HG02610 (cell line): ENCODE measurements around the gene MARCHF4.
A peak's percentile ranks its signal among the peaks of the same experiment; 100 is the strongest.
"Not testable (repeated sequence)": the region's sequence is repeated elsewhere in the genome, so short reads cannot be mapped to it uniquely, and the experiment has no call there.

ENCODE experiments used
- ATAC-seq: cut with Tn5 transposase; IDR thresholded peaks from one replicate; pipeline ENCODE4 v1.9.1; 2021; ENCODE audit warnings: mild to moderate bottlenecking, moderate library complexity; ENCODE audit not compliant: unreplicated experiment

MARCHF4 gene

DNA sequence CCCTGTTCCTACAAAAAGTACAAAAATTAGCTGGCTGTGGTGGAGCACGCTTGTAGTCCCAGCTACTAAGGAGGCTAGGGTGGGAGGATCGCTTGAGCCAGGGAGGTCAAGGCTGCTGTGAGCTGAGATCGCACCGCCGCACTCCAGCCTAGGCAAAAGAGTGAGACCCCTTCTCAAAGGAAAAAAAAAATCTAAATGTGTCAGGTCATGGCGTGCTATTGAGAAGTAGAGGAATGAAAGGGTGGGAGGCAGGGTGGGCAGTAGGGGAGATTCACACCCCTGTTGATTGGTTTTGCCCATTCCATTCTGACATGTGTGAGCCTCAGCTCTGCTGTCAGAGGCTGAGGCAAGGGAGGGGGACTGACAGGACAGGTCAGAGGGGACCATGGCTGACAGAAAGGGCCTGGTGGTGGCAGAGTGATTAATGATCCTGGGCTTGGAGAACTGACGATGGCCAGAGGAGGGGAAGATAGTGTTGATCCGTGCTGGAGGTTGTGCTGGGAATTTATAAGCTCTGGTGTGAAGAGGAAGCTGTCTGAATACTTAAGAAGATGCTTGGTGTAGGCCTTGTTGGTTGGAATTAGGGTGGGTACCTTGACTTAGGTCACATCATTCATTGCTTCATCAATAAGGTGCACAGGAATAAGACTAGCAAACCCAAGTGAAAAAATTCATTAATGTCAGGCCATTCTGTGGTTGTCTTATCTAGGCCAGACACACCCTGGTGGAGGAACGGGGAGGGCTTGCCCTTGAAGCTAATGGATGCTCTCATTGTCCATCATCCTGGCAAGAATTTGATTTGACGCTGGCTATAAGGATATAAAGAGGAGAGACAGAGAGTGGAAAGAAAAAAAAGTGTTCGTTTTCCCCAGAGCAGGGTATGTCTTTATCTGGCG, 20.9 kb upstream of the MARCHF4 start:
- ATAC-seq, result no peak

DNA sequence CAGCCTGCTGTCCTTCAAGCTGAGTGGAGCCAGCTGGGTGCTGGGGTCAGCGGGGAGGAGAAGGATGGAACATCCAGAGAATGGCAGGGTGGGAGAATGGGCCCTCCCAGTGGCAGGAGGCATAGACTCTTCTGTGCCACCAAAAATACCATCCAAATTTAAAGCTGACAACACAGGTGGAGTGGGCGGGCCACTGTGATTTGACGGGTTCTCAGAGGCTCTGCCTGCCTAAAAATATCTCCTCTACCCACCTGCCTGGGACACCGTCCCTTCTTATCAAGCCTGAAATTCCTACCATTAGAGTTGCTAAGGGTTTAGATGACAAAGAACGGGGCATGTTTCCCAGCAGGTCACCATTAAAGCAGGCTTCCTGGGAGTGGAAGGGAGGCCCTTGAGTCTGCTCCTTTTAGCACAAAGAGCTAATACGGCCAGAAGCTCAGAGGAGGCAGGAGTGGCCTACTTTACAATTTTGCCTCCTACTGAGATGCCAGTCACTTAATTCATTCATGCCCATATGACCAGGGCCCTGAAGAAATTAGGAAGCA, 19.8 kb upstream of the MARCHF4 start:
- ATAC-seq, result no peak

DNA sequence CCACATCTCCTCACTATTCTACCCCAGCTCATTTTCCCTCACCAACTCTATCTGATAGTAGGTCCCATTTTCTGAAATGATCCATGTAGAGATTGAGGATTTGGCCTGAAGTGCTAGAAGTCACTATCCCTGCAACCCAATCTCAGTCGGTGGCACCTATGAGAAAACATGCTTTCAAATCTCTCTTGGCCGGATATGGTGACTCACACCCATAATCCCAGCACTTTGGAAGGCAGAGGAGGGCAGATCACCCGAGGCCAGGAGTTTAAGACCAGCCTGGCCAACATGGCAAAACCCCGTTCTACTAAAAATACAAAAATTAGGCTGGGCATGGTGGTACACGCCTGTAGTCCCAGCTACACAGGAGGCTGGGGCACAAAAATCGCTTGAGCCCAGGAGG, 19.1 kb upstream of the MARCHF4 start:
- ATAC-seq, result no peak

GRCh38 chr2:216389570-216389969, 17.3 kb upstream of the MARCHF4 start:
- no peak for ATAC-seq

DNA sequence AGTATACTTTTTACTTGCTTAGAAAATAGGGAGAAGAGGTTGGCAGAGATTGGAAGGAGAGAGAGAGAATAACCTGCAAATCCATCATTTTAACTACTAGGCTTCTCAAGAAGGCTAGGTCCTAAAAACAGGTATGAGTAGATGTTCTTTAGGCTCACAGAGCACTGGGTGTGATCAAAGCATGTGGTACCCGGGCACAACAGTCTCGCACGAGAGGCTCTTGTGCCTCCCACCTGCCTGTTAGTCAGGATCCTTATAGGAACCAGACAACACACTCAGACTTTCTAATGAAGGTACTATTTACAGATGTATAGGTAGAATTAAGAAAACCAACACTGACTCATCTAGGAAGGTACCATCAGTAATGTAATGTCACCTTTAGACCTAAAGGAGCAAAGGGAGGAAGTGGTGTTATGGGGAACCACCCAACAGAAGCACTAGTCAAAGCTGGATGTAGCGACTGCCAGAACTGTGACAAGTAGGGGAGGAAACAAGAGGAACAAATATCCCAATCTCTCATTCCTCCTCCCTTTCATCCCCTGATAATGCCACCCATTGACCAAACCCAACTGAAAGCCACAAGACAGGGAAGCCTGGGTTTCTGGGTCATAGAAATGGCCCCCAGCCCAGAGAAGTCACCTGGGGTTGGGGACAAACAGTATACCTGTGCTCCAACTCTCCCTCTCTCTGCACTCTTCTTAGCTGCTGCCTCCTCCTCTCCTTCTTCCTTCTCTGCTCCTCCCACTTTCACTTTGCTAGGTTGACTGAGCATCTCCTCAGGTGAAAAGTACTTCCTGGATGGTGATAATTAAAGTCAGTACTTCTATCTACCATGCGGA, 16.0 kb upstream of the MARCHF4 start:
- peak; percentile 96 for ATAC-seq

DNA sequence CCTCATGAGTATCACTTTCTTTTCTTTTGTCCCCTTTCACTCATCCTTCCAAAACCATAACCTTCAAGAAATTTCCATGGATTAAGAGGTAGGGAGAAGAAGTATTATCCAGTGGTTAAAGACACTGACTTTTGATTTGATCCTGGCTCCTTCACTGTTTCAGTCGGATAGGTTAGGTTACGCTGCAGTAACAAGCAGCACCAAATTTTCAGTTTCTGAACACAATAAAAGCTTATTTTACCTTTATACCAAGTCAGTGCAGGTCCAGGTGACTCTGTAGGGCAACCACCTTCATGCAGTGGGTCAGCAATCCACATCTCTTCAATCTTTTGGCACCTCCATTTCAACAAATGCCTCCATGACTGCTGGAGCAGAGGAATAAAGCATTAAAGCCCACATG, 15.0 kb upstream of the MARCHF4 start:
- ATAC-seq, result no peak

GRCh38 chr2:216385478-216385877, 13.2 kb upstream of the MARCHF4 start:
- ATAC-seq, result no peak

GRCh38 chr2:216384409-216384808, 12.1 kb upstream of the MARCHF4 start:
- not testable (repeated sequence) for ATAC-seq

DNA sequence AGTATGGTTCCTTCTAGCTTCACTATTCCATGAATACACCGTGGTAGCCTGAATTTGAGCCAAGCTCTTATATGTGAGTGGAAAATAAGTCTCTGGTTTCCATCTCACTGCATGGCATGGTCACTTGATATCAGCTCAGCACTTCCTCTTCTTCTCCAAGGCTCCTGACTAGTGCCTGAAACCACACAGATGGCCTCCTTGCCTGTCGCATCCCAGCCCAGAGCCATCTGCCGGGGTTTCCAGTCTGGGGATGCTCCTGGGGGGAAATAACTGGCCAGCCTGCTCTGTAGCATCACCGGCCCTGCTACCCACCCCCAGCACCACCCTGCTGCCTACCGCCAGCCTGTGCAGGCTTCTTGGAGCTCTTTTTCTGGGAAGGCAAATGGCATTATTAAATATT, 7.7 kb upstream of the MARCHF4 start:
- ATAC-seq, result no peak

GRCh38 chr2:216375286-216375685, 3.0 kb upstream of the MARCHF4 start:
- ATAC-seq, result no peak

- no peak for ATAC-seq
These were observed 1.6 kb upstream of the MARCHF4 start for GRCh38 chr2:216373896-216374295.

DNA sequence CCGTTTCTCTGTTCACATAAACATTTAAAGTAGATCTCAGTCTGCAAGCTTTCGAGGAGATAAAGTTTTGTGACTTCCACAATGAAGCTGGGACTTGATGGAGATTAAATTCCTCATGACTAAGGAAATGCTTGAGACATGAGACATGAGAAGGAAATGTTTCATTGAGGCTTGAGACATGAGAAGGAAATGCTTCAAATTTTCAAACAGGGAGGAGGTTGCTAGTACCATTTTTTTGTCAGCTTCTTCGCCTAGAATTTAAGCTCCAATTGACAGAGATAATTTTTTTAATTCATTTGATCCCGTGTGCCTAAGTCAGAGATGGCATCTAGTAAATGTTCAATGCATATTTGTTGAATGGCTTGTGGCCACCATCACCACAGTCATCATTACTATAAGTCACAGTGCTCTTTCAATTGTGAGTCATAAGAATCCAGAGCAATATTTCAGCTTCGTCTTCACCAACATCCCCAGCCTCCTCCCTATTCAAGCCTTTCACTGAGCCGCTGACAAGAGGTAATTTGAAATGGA, 543 bp upstream of the MARCHF4 start:
- ATAC-seq, result no peak

DNA sequence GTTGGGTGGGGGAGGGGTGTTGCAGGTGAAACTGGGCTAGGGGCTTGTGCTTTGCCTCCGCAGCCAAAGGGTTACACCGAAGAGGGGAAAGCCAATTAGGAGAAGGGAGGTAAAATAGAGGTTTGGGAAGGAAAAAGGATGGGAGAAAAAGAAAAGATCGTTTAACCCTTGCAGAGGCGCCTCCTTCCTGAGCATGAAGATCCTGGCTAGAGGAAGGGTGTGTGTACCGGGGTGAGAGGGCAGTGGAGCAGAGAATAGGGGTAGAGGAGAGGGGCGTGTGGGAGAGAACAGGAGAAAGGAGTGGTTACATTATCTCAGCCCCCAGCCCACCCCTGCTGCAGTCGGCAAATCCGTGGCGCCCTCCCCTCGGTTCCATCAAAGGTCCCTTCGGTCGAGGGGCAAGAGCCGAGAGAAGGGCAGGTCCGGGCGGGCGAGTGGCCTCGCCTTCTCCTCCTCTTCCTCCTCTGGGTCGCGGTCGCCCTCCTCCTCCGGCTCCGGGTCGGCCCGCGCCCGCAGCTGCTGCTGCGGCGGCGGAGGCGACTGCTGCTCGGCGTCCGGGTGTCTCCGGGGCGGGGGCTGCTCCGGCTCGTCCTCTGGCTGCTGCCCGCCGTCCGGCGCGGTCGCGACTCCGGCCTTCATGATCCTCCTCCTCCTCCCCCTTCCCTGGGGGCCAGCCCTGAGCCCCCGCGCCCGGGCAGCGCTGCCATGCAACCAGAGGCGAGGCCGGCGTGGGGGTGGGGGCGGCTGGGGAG, 1.1 kb downstream of the MARCHF4 start:
- no peak for ATAC-seq

DNA sequence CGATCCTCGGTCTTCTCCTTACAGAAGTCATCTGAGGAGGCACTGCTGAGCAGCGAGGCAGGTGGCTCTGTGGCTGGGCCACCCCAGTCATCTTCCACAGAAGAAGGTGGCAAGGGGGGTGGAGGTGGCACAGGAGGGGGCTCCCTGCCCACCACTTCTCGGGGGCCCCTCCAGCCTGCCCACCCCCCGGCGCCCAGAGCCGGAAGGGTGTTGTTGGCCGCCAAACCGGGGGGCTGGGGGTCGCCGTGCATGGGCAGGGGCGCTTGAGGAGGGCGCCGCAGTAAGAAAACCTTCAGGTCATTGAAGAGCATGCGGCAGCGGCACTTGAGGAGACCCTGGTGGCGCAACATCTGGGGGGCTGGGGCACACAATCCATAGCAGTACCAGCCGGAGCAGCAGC, 2.5 kb downstream of the MARCHF4 start:
- no peak for ATAC-seq

GRCh38 chr2:216366777-216367471, 5.4 kb downstream of the MARCHF4 start:
- ATAC-seq, result no peak

DNA sequence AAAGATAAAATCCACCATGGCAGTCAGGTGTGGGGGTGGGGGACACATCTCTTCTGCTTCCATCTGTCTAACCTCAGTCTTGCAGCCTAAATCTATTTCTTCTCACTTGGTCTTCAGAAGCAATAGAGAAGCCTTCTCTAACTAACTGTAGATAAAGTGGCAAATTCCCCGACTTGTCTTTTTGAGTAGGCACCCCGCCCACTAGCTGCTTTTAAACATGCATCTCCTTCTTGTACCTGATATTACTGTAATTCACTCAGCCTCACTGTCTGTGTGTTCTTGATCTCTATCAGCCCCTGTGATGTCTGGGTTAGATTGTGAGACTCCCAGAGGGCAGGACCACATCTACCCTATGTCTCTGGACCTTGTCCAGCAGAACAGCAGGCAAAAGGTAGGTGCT, 6.8 kb downstream of the MARCHF4 start:
- no peak for ATAC-seq

- ATAC-seq, result no peak
These were observed 9.1 kb downstream of the MARCHF4 start for GRCh38 chr2:216363221-216363620.

DNA sequence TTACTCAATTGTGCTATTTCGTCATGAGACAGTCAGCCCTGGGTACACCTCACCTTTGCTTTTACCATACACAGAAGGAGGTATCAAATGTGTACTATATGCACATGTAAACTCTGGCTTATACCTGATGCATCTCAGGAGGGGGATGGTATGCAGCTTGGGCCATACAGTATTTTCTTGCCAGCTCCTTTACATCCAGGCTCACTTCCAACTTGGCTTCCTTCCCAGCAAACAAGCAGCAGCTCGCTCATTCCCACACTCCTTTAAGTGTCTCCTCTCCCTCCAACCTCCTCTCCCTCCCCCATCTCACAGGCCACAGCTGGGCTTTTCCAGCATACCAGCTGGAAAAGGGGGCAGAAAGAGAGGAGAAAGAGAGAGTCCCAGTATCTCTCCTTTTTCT, 9.6 kb downstream of the MARCHF4 start:
- ATAC-seq, result no peak

GRCh38 chr2:216355711-216356110, 16.6 kb downstream of the MARCHF4 start:
- ATAC-seq, result no peak

- no peak for ATAC-seq
These were observed 18.0 kb downstream of the MARCHF4 start for GRCh38 chr2:216354306-216354705.
